GM11168 (cell line): ENCODE results near the gene CDAN1.
"Not testable (repeated sequence)": the region's sequence is repeated elsewhere in the genome, so short reads cannot be mapped to it uniquely, and the experiment has no call there.

Source experiments
- in situ Hi-C: fragments of 300-500 bp; cut with MboI; formaldehyde crosslinking; loops from one replicate; pipeline ENCODE4 v1.12.0; 2022; ENCODE audit warnings: low sequenced_read_pairs; ENCODE audit not compliant: unreplicated experiment

Gene CDAN1

DNA sequence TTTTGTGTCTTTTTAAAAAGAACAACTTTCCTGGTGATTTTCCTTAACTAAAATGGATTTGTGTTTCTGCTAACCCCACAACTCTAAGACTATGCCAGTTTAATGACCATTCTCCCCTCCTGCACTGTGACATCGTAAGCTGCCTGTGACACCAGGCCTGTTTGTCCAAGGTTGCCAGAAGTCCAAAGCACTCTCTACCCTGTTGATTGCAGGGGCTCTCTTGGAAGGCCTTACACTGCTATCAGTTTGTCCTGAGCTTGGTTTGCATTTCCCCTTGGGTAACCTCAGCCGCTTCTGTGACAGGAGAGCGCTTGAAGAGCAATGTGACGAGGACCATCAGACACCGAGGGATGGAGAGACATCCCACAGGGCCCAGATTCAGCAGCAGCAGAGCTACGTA, 55.8 kb downstream of the CDAN1 start:
- in situ Hi-C loops: no loop called here

DNA sequence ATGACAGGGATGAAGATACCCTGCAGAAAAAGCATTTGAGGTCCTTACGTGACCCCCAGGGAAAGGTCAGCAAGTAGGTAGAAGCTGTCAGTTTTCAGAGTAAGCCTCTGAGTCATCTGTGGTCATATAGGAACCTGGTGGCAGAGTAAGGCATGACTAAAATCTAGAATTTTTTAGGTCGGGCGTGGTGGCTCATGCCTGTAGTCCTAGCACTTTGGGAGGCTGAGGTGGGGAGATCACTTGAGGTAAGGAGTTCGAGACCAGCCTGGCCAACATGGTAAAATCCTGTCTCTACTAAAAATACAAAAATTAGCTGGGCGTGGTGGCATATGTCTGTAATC, 56.8 kb downstream of the CDAN1 start:
- in situ Hi-C loops: not testable (repeated sequence)

DNA sequence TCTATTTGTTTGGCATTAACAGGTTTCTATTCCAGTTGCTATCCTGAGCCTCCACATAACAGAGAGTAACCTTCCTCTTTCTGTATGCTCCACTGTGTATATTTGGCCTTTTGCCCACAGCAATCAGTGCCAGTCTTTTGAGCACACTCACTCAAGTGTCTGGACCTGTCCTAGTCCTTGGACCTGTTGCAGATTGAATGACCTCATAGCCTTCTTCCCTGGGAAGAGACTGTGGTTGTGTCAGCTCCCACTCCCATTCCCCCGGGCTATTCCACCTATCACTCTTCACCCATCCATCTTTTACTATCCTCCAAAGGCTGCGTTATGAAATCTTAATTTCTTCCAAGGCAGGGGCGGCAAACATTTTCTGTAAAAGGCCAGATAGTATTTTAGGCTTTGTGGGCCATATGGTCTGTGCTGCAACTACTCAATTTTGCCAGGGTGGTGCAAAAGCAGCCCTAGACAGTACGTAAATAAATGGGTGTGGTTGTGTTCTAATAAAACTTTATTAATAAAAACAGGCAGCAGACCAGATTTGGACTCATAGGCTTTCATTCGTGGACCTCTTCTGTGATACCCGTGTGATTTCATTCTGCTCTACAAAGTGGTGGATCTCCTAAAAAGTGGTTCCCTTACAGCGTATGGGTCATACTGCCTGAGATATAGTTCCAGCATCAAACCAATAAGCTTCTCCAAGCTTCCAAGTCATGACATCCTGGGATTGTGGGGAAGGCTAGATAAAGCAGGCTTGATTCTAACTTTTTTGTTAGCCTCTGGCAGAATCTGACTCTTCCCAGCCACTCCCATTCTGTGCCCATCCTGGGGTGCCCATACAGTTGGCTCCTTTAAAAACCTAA, 57.4 kb downstream of the CDAN1 start:
- in situ Hi-C loops: no loop called here

DNA sequence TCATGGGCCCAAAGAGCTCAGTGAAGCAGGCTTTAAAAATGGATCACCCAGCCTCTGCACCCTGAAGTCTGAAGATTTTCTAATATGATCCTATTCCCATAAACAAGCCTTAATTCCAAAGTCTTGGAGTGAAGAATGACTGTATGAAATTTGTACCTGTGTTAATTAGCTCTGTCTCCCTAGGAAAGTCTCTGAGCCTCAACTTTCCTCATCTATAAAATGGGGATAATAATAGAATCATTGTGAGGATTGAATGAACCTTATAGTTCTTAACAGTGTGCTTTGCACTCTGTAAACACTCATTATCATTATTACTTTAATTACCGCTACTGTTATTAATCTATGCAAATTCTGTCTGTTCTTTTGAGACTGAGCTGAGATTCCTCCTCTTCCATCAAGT, 61.9 kb downstream of the CDAN1 start:
- in situ Hi-C loops: no loop called here

DNA sequence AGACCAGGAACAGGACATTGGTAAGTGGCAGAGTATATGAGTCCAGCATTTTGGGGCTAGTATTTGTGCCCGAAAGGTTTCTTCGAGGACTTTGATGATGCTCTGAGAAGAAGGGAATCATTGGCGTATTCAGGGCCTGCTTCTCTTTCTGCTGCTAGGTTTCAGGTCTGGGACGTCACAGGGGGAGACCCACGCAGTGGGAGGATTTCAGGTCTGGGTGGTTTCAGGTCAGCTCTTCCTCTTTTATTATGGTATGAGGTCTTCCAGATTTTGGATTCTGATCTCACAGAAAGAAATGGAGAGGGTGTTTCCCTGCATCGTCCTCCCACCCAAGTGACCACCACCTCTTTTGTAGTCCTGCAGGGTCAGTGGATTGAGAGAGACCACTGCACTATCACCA, 62.5 kb downstream of the CDAN1 start:
- in situ Hi-C loops: no loop called here
